Spleen (tissue), 11 donors: ENCODE measurements around the gene TNPO3. TPM values are rescaled to one million over a fixed set of nuclear protein-coding genes. Genes with fewer than 3 reads are reported as not detected.
A peak's percentile ranks its signal among the peaks of the same experiment; 100 is the strongest.

ENCODE experiments used
- DNase-seq: peaks from one replicate; pipeline ENCODE4 v3.0.0-alpha.2; 2020
- H3K27ac ChIP-seq, 8 donors: fragments of 200-600 bp; sonication (generic) in 7 of 8; 1 replicate in 4 of 8; 2 replicates in 4 of 8; pipeline versions ENCODE4 v1.5.0 to v1.8.0; 2016 to 2021; ENCODE audit warnings: inconsistent platforms in 4 of 8, mild to moderate bottlenecking in 4 of 8, moderate library complexity in 1 of 8
- H3K27me3 ChIP-seq, 7 donors: fragments of 200-600 bp; sonication (generic) in 6 of 7; replicated peaks in 1 of 7; 1 replicate in 4 of 7; 2 replicates in 3 of 7; pipeline versions ENCODE4 v1.5.0 to v1.8.0; 2016 to 2021; ENCODE audit warnings: inconsistent platforms in 3 of 7, mild to moderate bottlenecking in 1 of 7
- H3K36me3 ChIP-seq, 6 donors: fragments of 200-600 bp; sonication (generic) in 5 of 6; 1 replicate in 4 of 6; 2 replicates in 2 of 6; pipeline versions ENCODE4 v1.5.0 to v1.8.0; 2016 to 2021; ENCODE audit warnings: inconsistent platforms in 2 of 6
- H3K4me1 ChIP-seq, 6 donors: fragments of 200-600 bp; sonication (generic) in 5 of 6; 1 replicate in 3 of 6; 2 replicates in 3 of 6; pipeline versions ENCODE4 v1.5.0 to v1.8.0; 2016 to 2021; ENCODE audit warnings: inconsistent platforms in 3 of 6
- H3K4me3 ChIP-seq, 8 donors: fragments of 200-600 bp; sonication (generic) in 7 of 8; 1 replicate in 4 of 8; 2 replicates in 4 of 8; pipeline versions ENCODE4 v1.5.0 to v1.8.0; 2016 to 2021; ENCODE audit warnings: inconsistent platforms in 4 of 8, mild to moderate bottlenecking in 4 of 8, moderate library complexity in 2 of 8
- H3K9me3 ChIP-seq, 8 donors: fragments of 200-600 bp; sonication (generic) in 7 of 8; 1 replicate in 4 of 8; 2 replicates in 4 of 8; pipeline versions ENCODE4 v1.5.0 to v1.8.0; 2016 to 2021; ENCODE audit warnings: inconsistent platforms in 4 of 8
- POLR2A ChIP-seq, 3 donors: fragments of 450-650 bp; IDR thresholded peaks; one replicate each; pipeline ENCODE4 v1.5.1; 2017; ENCODE audit warnings: antibody characterized with exemption in 3 of 3, mild to moderate bottlenecking in 1 of 3
- POLR2AphosphoS5 ChIP-seq, 3 donors: sonication (generic); formaldehyde crosslinking; IDR thresholded peaks; one replicate each; pipeline ENCODE4 v1.5.1; 2017; ENCODE audit warnings: antibody characterized with exemption in 3 of 3
- WGBS, 5 donors: extraction: QIAGEN DNeasy Blood & Tissue Kit in 3 of 5; methylation state at CpG; one replicate each; pipeline versions ENCODE4 v1.1.5 to v1.1.7; 2013 to 2018; 5-methylcytosine and 5-hydroxymethylcytosine counted together
- intact Hi-C: fragments of 100-400 bp; cut with DNase I; formaldehyde crosslinking; loops from one replicate; pipeline ENCODE4 v1.15.0; 2023; ENCODE audit warnings: low total_unique reads
- polyA plus RNA-seq, 3 donors: library from polyadenylated mRNA; stranded (reverse); fragments of 200-250 nt; gene quantifications; one replicate each; pipeline ENCODE4 v1.2.1, GENCODE V29; 2013
- total RNA-seq, 7 donors: library from RNA; depleted of rRNA in 3 of 7; stranded (reverse); fragments of >200 nt in 3 of 7; fragmentation: NEBNext Ultra II Directional in 4 of 7; extraction: Animal tissue kit (Norgen Biotek cat#: 25700) in 4 of 7; gene quantifications; one replicate each; pipeline versions ENCODE4 v1.1.0 to v1.2.1, GENCODE V29; 2016 to 2021
- TF ChIP-seq, protein P1 (sequence below), 11 experiments: fragments of 200-600 bp in 7 of 11; fragments of 450-650 bp in 4 of 11; sonication (generic) in 4 of 11; IDR thresholded peaks in 8 of 11; conservative IDR thresholded peaks in 3 of 11; 1 replicate in 7 of 11; 2 replicates in 4 of 11; pipeline versions ENCODE4 v1.4.0 to v1.8.0; 2016 to 2021; ENCODE audit warnings: antibody characterized with exemption in 11 of 11, inconsistent platforms in 4 of 11, mild to moderate bottlenecking in 1 of 11
- donor health status: healthy with polysubstance abuse.
- donor health status: DM: no; HTN: no; CAD: no; lungs with moderate emphysema.
- donor health status: DM: no; HTN: no; CAD: no.
- donor health status: Bipolar disorder and iron deficiency.
- donor health status: healthy.
- donor health status: DM: no; HTN: no; CAD: no.
- donor health status: DM: yes; HTN: yes; CAD: no.

TNPO3 gene
- total and polyA plus RNA-seq, 10 donors: 11.2 to 49.0 (median 35.1) TPM

DNA sequence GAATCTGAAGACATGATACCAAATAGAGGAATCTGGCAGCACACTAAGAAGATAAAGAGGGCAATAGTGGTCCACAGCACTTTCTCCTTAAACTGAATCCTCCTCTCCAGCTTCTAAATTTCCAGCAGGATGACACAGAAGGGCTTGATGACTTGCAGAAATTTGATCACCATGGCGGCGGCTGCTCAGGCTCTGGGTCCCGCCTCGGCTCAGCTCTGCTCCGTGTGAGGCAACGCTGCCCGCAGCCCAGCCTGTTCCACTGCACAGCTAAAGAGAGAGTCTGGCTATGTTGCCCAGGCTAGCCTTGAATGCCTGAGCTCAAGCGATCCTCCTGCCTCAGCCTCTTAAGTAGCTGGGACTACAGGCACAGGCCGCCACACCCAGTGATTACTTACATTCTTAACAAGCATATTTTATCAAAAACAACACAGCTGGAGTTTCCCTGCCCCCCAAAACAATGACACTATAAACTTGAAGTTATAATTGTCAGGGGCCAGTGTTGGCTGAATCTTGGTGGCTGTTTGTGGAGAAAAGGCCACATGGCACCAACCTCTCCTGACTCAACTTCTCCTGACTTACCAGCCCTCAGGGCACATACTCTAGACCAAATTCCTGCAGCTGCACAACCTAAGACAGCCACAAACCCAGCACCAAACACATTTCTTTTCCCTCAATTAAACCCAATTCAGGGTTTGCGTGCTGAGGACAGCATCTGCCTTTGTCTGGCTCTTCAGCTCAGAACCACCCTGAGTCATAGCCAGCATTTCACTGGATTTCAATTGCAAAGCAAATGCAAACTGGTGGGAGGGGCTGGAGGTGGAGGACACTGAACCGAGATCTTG, 11.6 kb upstream of the TNPO3 start:
- intact Hi-C loops: no loop called here
- TF ChIP-seq POLR2AphosphoS5 (IDR thresholded peaks at IDR 0.05) (no peak), POLR2A (IDR thresholded peaks at IDR 0.05) (no peak)
- TF ChIP-seq, protein P1, sequence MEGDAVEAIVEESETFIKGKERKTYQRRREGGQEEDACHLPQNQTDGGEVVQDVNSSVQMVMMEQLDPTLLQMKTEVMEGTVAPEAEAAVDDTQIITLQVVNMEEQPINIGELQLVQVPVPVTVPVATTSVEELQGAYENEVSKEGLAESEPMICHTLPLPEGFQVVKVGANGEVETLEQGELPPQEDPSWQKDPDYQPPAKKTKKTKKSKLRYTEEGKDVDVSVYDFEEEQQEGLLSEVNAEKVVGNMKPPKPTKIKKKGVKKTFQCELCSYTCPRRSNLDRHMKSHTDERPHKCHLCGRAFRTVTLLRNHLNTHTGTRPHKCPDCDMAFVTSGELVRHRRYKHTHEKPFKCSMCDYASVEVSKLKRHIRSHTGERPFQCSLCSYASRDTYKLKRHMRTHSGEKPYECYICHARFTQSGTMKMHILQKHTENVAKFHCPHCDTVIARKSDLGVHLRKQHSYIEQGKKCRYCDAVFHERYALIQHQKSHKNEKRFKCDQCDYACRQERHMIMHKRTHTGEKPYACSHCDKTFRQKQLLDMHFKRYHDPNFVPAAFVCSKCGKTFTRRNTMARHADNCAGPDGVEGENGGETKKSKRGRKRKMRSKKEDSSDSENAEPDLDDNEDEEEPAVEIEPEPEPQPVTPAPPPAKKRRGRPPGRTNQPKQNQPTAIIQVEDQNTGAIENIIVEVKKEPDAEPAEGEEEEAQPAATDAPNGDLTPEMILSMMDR (IDR thresholded peaks at IDR 0.05 in 8 of 11, conservative IDR thresholded peaks at IDR 0.05 in 3 of 11): no peak
- 77 to 92% (median 81%) methylated on average over 10 to 11 of the region's 11 CpGs for WGBS, 5 donors

DNA sequence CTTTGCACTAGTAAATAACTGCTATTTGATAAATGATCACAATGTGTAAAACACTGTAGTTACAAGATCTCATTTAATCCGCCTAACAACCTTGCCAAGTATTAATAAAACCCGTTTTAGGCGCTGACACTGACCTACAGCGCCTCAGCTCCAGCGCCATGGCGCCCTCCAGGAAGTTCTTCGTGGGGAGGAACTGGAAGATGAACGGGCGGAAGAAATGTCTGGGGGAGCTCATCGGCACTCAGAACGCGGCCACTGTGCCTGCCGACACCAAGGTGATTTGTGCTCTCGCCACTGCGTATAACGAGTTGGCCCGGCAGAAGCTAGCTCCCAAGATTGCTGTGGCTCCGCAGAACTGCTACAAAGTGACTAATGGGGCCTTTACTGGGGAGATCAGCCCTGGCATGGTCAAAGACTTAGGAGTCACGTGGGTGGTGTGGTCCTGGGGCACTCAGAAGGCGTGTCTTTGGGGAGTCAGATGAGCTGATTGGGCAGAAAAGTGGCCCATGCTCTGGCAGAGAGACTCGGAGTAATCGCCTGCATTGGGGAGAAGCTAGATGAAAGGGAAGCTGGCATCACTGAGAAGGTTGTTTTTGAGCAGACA, 1.1 kb upstream of the TNPO3 start:
- WGBS, 5 donors: 72 to 94% (median 88%) methylated on average over 22 of the region's 22 CpGs
- Histone ChIP-seq H3K36me3 (peaks cover 0 to 14% (median 0%) of the 10 kb centered on the region in 6 donors), H3K27me3 (no peaks in the 10 kb centered on the region), H3K4me1 (peaks cover 18 to 42% (median 39%) of the 10 kb centered on the region in 6 donors), H3K9me3 (no peaks in the 10 kb centered on the region), H3K27ac (peak overlapping the region in 5 of 8 donors; percentile 95 to 99 (median 97)), H3K4me3 (peak overlapping the region in 5 of 8 donors; percentile 82 to 99 (median 98))
- TF ChIP-seq POLR2AphosphoS5 (IDR thresholded peaks at IDR 0.05) (no peak), POLR2A (IDR thresholded peaks at IDR 0.05) (no peak)
- TF ChIP-seq, protein P1 (IDR thresholded peaks at IDR 0.05 in 8 of 11, conservative IDR thresholded peaks at IDR 0.05 in 3 of 11): no peak
- DNase-seq: no peak
- intact Hi-C loops: no loop called here

More for the DNA sequence above, 11.6 kb upstream of the TNPO3 start:
- peaks cover 0 to 11% (median 5%) of the 10 kb centered on the region in 8 donors for H3K9me3 ChIP-seq
- H3K27me3 ChIP-seq: peaks cover 0 to 9% (median 0%) of the 10 kb centered on the region in 7 donors
- peaks cover 0 to 18% (median 0%) of the 10 kb centered on the region in 6 donors for H3K4me1 ChIP-seq
- H3K4me3 ChIP-seq: no peak overlapping the region
- no peak overlapping the region for H3K27ac ChIP-seq
- DNase-seq: no peak
- H3K36me3 ChIP-seq: no peaks in the 10 kb centered on the region

DNA sequence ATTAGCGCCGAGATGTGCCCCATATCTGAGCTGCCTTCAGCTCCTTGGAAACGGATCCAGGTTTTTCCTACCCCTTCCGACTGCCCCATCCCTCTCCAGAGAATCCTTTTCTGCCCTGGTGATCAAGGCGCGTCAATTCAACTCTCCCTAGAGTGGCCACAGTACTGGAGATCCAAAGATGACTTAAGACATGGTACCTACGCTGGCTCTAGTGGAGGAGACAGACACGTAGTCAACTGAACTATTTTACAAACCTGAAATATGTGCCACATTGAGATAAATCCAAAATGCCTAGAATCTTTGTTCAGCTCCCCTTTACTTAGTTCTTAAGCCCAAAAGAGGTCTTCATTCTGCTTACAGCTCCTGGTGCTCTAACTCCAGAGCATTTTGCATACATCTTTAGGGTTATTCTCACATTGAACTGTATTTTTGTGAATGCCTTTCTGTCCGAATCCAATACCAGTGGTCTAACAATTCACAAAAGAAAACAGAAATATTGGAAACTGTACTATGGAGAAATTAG, 444 bp upstream of the TNPO3 start:
- Histone ChIP-seq H3K27me3 (no peaks in the 10 kb centered on the region), H3K27ac (peak overlapping the region; percentile 95 to 99 (median 98)), H3K4me3 (peak overlapping the region; percentile 82 to 99 (median 96)), H3K9me3 (no peaks in the 10 kb centered on the region), H3K4me1 (peaks cover 18 to 48% (median 44%) of the 10 kb centered on the region in 6 donors), H3K36me3 (peaks cover 0 to 14% (median 0%) of the 10 kb centered on the region in 6 donors)
- 9 to 13% (median 11%) methylated on average over 9 of the region's 9 CpGs for WGBS, 5 donors
- intact Hi-C loops: no loop called here
- no peak for DNase-seq
- TF ChIP-seq, protein P1 (IDR thresholded peaks at IDR 0.05 in 8 of 11, conservative IDR thresholded peaks at IDR 0.05 in 3 of 11): no peak
- TF ChIP-seq POLR2A (IDR thresholded peaks at IDR 0.05) (no peak), POLR2AphosphoS5 (IDR thresholded peaks at IDR 0.05) (no peak)
